ENCODE measurements around the gene DNM2. TPM values are rescaled to one million over a fixed set of nuclear protein-coding genes. Genes with fewer than 3 reads are reported as not detected.
"Not testable (repeated sequence)": the region's sequence is repeated elsewhere in the genome, so short reads cannot be mapped to it uniquely, and the experiment has no call there.

The DNM2 gene
- total RNA-seq (100 to 1,000 TPM; 117 to 143 (median 130) TPM), polyA plus RNA-seq (100 to 1,000 TPM in 1 of 3 donors, 10 to 100 TPM in 2; 70.6 to 149 (median 74.1) TPM)
- long read RNA-seq, donor 1, partial matches to known transcripts = 57 of 94 reads
- long read RNA-seq, donor 1, other reads (novel, unspliced or antisense) = 29 of 94 reads
- long read RNA-seq, donor 2, full-length matches to known transcripts = 26 of 244 reads
- long read RNA-seq, donor 2, partial matches to known transcripts = 131 of 244 reads
- long read RNA-seq, donor 2, other reads (novel, unspliced or antisense) = 87 of 244 reads

GRCh38 chr19:10717356-10718204 lies at the start of gene DNM2:
Gene DNM2 (plus strand): TSS chr19:10718079. CDS start chr19:10718243, 164 bp downstream.
- no peaks in the 10 kb centered on the region for H3K27me3 ChIP-seq (ENCODE audit: insufficient read depth in 3 of 3, low read length in 2 of 3)
- peak within 1 kb of the TSS; percentile 96 for H3K27ac ChIP-seq
- peak; percentile 98 to 99 for DNase-seq
- TF ChIP-seq CTCF (IDR thresholded peaks at IDR 0.05) = peak; percentile 78
- peak; percentile 90 to 94 (median 92) for ATAC-seq
- WGBS, 3 donors = 0 to 1% (median 0%) methylated on average over 55 to 57 of the region's 57 CpGs
- intact Hi-C loops (cut with DNase I) = loop anchor here (2.0 to 5.0 kb wide), 3 partner anchors 50 to 147 kb away; no protein-coding TSS in a partner anchor
- peak within 1 kb of the TSS; percentile 95 for H3K4me3 ChIP-seq
- H3K36me3 ChIP-seq (ENCODE audit: insufficient read depth in 1 of 2, low read depth in 1 of 2) = peaks cover 0 to 18% of the 10 kb centered on the region in 2 donors
- peaks cover 27% of the 10 kb centered on the region for H3K4me1 ChIP-seq
- H3K9me3 ChIP-seq = no peaks in the 10 kb centered on the region

GRCh38 chr19:10669246-10669645 lies 48.6 kb upstream of the DNM2 start:
- H3K9me3 ChIP-seq = no peaks in the 10 kb centered on the region
- TF ChIP-seq CTCF (IDR thresholded peaks at IDR 0.05) = no peak
- DNase-seq (no peak), ATAC-seq (no peak)
- no peaks in the 10 kb centered on the region for H3K27me3 ChIP-seq (ENCODE audit: insufficient read depth in 3 of 3, low read length in 2 of 3)
- no peak overlapping the region for H3K4me3 ChIP-seq
- intact Hi-C loops (cut with DNase I) = no loop called here
- peaks cover 0 to 37% of the 10 kb centered on the region in 2 donors for H3K36me3 ChIP-seq (ENCODE audit: insufficient read depth in 1 of 2, low read depth in 1 of 2)
- peaks cover 48% of the 10 kb centered on the region for H3K4me1 ChIP-seq
- no peak overlapping the region for H3K27ac ChIP-seq
- 61 to 80% (median 80%) methylated on average over 6 of the region's 6 CpGs for WGBS, 3 donors

- H3K4me3 ChIP-seq = no peak overlapping the region
- peak overlapping the region; percentile 13 for H3K27ac ChIP-seq
- ATAC-seq (peak; percentile 55 to 67 (median 60)), DNase-seq (no peak)
- WGBS, 3 donors = 39 to 74% (median 50%) methylated on average over 1 of the region's 1 CpG
- peaks cover 45% of the 10 kb centered on the region for H3K4me1 ChIP-seq
- no peaks in the 10 kb centered on the region for H3K9me3 ChIP-seq
- intact Hi-C loops (cut with DNase I) = no loop called here
- H3K27me3 ChIP-seq (ENCODE audit: insufficient read depth in 3 of 3, low read length in 2 of 3) = no peaks in the 10 kb centered on the region
- TF ChIP-seq CTCF (IDR thresholded peaks at IDR 0.05) = no peak
- peaks cover 0 to 44% of the 10 kb centered on the region in 2 donors for H3K36me3 ChIP-seq (ENCODE audit: insufficient read depth in 1 of 2, low read depth in 1 of 2)
Observed at GRCh38 chr19:10670182-10670581, 47.7 kb upstream of the DNM2 start.

GRCh38 chr19:10670876-10671804 lies 46.7 kb upstream of the DNM2 start:
- Histone ChIP-seq H3K4me1 (peaks cover 43% of the 10 kb centered on the region), H3K4me3 (no peak overlapping the region), H3K27ac (peak overlapping the region; percentile 36), H3K27me3 (ENCODE audit: insufficient read depth in 3 of 3, low read length in 2 of 3) (no peaks in the 10 kb centered on the region), H3K9me3 (no peaks in the 10 kb centered on the region), H3K36me3 (ENCODE audit: insufficient read depth in 1 of 2, low read depth in 1 of 2) (peaks cover 0 to 52% of the 10 kb centered on the region in 2 donors)
- no peak for TF ChIP-seq CTCF (IDR thresholded peaks at IDR 0.05)
- no peak for DNase-seq
- WGBS, 3 donors = 63 to 78% (median 66%) methylated on average over 24 of the region's 24 CpGs
- peak in 1 of 4 donors; percentile 21 for ATAC-seq
- intact Hi-C loops (cut with DNase I) = no loop called here

- 82 to 96% (median 82%) methylated on average over 3 of the region's 3 CpGs for WGBS, 3 donors
- ATAC-seq = peak in 3 of 4 donors; percentile 26 to 50 (median 42)
- Histone ChIP-seq H3K36me3 (ENCODE audit: insufficient read depth in 1 of 2, low read depth in 1 of 2) (peaks cover 0 to 58% of the 10 kb centered on the region in 2 donors), H3K27ac (peak overlapping the region; percentile 36), H3K4me1 (peaks cover 40% of the 10 kb centered on the region)
- intact Hi-C loops (cut with DNase I); DNase-seq; H3K4me3 ChIP-seq; H3K9me3 ChIP-seq; H3K27me3 ChIP-seq (ENCODE audit: insufficient read depth in 3 of 3, low read length in 2 of 3): not testable (repeated sequence)
Observed at GRCh38 chr19:10671922-10672321, 46.0 kb upstream of the DNM2 start.

GRCh38 chr19:10675214-10675613 lies 42.7 kb upstream of the DNM2 start:
- not testable (repeated sequence) for ATAC-seq, H3K27ac ChIP-seq

More at GRCh38 chr19:10675214-10675613, 42.7 kb upstream of the DNM2 start:
- H3K4me3 ChIP-seq; intact Hi-C loops (cut with DNase I); H3K9me3 ChIP-seq; H3K27me3 ChIP-seq (ENCODE audit: insufficient read depth in 3 of 3, low read length in 2 of 3); DNase-seq: not testable (repeated sequence)
- WGBS, 3 donors = 71 to 89% (median 74%) methylated on average over 8 of the region's 8 CpGs
- Histone ChIP-seq H3K36me3 (ENCODE audit: insufficient read depth in 1 of 2, low read depth in 1 of 2) (peaks cover 0 to 91% of the 10 kb centered on the region in 2 donors), H3K4me1 (peaks cover 28% of the 10 kb centered on the region)
